T-helper 9 cell (primary cell): ENCODE results near the gene ZBTB47.

Experiments
- DNase-seq: peaks from one replicate; pipeline ENCODE4 v3.0.0-alpha.2; 2020

ZBTB47 gene

GRCh38 chr3:42700366-42701288, 47.1 kb downstream of the ZBTB47 start:
- no peak for DNase-seq

GRCh38 chr3:42701371-42702065, 48.0 kb downstream of the ZBTB47 start:
- DNase-seq = peak; percentile 53

GRCh38 chr3:42702066-42702951, 48.8 kb downstream of the ZBTB47 start, which contains the start of gene HHATL:
HHATL (minus strand) TSS chr3:42702798; CDS start chr3:42700826, 1,972 bp downstream.
- DNase-seq = no peak

GRCh38 chr3:42702982-42703694, 49.6 kb downstream of the ZBTB47 start:
- no peak for DNase-seq

GRCh38 chr3:42703695-42704025, 50.2 kb downstream of the ZBTB47 start:
- no peak for DNase-seq

DNA sequence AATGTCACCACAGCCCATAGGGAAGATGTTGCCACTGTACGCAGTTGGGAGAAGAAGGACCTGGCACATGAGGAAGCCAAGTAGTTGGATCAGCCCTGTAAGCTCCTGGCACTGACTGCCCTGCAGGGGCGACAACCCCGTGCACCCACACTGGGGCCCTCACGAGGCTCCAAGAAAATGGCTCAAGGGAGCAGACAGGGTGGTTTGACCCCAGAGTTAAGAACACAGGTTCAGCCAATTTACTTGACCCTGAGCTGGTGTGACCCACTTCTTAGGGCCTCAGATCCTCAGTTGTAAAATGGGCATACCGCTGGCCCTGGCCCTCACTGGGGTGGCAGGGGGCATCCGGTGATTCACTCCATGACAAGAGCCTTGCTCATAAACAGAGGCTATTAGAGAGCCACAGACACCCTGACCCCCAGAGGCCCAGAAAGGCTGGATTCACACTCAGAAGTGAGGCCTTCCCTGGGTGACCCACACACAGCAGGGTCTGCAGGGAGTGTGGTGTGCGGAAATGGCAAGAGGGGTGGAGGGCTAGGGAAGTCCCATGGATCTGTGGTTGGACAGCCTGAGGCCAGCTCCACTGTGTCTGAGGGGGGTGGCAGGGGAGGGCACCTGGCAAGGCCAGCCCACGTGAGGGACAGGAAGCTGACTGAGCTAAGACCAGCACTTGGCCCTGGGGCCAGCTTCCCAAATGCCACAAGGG, 50.8 kb downstream of the ZBTB47 start:
- no peak for DNase-seq

GRCh38 chr3:42705058-42705767, 51.7 kb downstream of the ZBTB47 start:
- DNase-seq = no peak

GRCh38 chr3:42705962-42706585, 52.6 kb downstream of the ZBTB47 start:
- DNase-seq = no peak

GRCh38 chr3:42706721-42707619, 53.5 kb downstream of the ZBTB47 start:
- no peak for DNase-seq

DNA sequence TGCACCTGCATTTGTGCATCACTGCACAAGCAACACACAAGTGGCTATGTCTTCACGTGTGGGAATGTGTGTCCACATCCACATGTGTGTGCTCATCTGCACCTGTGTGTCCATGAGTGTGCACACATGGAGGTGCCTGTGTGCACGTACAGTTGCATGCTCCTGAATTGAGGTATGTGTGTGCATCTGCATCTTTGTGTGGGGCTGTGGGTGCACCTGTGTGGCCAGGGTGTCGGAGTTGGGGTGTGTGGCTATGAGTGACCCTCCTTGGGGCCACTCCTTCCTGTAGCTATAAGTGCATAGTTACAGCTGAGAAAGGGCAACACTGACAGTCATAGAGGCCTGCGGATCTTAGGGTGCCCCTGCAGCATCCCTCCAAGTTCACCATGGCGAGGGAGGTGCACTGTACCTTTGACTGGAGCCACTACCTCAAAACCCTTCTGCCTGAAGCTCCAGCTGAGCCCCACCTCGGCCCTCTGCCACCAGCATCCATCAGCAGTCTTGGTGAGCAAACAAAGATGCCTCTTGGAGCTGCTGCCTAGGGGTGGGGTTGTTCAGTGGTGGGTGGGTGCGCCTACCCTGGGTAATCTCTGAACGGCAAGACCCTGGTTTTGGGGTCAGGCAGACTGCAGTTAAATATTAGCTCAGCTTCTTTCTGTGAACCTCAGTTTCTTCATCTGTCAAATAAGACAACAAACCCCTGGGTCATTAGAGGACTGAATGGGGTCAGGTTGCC, 54.3 kb downstream of the ZBTB47 start:
- no peak for DNase-seq

DNA sequence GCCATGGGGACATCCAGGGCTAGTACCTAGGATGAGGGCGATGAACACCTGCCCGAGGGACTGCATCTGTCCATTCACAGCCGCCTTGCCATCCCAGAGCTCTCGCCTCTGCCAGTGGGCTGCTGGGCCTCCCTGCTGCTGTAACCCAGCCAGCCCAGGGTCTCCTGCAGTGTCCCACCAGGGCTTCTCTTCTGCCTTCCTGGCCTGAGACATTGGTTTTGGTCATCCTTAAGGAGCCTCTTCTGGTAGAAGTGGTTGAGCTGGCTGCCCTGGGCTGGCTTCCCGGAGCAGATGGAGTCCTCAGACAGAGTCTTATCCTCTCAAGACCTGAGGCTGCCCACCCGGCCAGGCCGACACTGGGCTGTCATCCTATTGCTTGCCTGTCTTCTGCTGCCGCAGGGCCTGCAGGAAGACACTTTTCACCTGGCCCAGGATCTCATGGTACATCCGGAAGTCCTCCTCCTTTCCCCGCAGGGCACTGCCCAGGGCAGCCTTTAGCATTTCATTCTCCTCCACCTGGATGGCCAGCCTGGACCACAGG, 55.2 kb downstream of the ZBTB47 start:
- no peak for DNase-seq

DNA sequence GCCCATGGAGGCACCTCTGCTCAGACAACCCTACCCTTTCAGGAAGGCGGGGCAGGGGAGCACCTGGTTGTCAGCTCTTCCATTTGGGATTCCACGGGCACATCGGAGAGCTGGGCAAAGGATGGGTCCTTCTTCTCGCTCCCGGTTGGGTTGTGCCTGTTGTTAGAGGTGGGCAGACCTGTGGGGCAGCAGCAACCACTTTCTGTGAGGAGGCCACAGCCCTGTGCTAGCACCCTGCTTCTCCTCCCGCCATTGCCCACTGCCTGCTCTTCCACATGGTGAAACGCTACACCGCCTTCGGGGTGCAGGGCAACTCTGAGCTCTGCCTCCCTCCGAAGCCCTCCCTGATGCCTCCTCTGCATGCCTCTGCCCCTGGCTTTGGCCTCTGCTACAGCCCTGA, 56.1 kb downstream of the ZBTB47 start:
- no peak for DNase-seq

DNA sequence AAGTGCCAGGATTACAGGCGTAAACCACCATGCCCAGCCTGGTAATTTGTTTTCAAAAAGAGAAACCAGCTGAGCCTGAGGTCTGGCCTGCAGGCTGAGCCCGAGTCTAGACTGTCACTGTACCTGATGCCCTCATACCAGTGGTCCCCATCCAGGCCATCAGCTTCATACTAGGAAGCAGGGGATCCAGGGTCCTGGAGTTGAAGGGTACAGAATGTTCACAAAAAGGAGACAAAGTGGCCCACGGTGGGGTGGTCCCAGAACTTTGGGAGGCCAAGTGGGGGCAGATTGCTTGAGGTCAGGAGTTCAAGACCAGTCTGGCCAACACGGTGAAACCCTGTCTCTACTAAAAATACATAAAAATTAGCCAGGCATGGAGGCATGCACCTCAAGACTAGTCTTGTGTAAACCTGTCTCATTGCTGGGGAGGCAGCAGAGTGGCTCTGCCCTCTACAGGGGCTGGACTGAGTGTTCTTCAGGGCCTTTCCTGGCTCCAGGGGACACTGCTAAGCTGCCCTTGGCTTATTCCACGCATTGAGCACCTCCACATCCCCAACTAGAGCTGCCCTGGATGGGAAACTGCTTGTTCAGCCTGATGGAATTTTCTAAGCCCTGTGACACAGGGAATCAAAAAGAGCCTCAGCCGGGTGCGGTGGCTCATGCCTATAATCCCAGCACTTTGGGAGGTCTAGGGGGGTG, 57.0 kb downstream of the ZBTB47 start:
- no peak for DNase-seq

- no peak for DNase-seq
Observed at GRCh38 chr3:42711491-42712343, 58.2 kb downstream of the ZBTB47 start.

DNA sequence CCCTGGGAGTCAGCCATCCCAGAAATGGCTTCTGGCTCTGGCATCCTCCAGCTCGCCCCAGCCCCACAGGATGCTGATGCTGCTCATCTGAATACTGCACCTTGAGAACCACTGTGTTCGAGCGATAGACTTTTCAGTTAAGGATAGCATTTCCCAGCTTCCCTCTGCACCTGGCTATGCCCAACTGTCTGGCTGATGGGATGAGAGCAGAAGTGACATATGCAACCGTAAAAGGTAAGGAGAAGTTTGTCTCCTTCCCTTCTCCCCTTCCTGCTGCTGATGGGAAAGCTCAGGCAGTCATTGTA, 58.8 kb downstream of the ZBTB47 start:
- DNase-seq = no peak

- no peak for DNase-seq
Observed at GRCh38 chr3:42712688-42713372, 59.3 kb downstream of the ZBTB47 start.
